ENCODE data around the gene TTLL9.

The TTLL9 gene

DNA sequence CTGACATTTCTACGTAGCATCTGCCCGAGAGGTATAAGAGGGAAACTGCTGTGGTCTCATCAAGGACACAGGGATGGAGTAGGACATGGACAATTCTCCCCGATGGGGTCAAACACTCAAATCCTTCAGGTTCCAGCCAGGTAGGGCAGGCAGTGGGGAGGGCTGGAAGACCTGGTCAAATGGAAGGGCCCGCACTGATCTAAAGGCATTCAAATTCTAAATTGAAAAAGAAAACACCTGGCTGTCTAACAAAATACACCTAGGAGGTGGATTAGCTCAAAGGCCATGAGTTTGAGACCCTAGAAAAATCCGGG is 8.3 kb upstream of the TTLL9 start:
- H3K27ac Mint-ChIP-seq: peak overlapping the region; percentile 41 to 82 (median 62)
- peak overlapping the region; percentile 84 to 89 (median 85) for H3K4me3 Mint-ChIP-seq
- H3K4me1 Mint-ChIP-seq: peaks cover 15% of the 10 kb centered on the region
- TF ChIP-seq, protein P1, sequence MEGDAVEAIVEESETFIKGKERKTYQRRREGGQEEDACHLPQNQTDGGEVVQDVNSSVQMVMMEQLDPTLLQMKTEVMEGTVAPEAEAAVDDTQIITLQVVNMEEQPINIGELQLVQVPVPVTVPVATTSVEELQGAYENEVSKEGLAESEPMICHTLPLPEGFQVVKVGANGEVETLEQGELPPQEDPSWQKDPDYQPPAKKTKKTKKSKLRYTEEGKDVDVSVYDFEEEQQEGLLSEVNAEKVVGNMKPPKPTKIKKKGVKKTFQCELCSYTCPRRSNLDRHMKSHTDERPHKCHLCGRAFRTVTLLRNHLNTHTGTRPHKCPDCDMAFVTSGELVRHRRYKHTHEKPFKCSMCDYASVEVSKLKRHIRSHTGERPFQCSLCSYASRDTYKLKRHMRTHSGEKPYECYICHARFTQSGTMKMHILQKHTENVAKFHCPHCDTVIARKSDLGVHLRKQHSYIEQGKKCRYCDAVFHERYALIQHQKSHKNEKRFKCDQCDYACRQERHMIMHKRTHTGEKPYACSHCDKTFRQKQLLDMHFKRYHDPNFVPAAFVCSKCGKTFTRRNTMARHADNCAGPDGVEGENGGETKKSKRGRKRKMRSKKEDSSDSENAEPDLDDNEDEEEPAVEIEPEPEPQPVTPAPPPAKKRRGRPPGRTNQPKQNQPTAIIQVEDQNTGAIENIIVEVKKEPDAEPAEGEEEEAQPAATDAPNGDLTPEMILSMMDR (IDR thresholded peaks at IDR 0.05; ENCODE audit: unreplicated experiment in 3 of 3): no peak
- peaks cover 9% of the 10 kb centered on the region for H3K27me3 Mint-ChIP-seq (ENCODE audit: low read depth)
- no peaks in the 10 kb centered on the region for H3K9me3 Mint-ChIP-seq
- peaks cover 2% of the 10 kb centered on the region for H3K36me3 Mint-ChIP-seq (ENCODE audit: low read depth)

GRCh38 chr20:31862506-31862905 is 7.9 kb upstream of the TTLL9 start:
- no peaks in the 10 kb centered on the region for H3K9me3 Mint-ChIP-seq
- H3K4me1 Mint-ChIP-seq: peaks cover 12% of the 10 kb centered on the region
- H3K27ac Mint-ChIP-seq: no peak overlapping the region
- H3K4me3 Mint-ChIP-seq: peak overlapping the region; percentile 52 to 85 (median 57)
- TF ChIP-seq, protein P1 (IDR thresholded peaks at IDR 0.05; ENCODE audit: unreplicated experiment in 3 of 3): no peak
- H3K36me3 Mint-ChIP-seq (ENCODE audit: low read depth): peaks cover 4% of the 10 kb centered on the region
- peaks cover 9% of the 10 kb centered on the region for H3K27me3 Mint-ChIP-seq (ENCODE audit: low read depth)

GRCh38 chr20:31863296-31864085 is 6.9 kb upstream of the TTLL9 start:
- TF ChIP-seq, protein P1 (IDR thresholded peaks at IDR 0.05; ENCODE audit: unreplicated experiment in 3 of 3): no peak
- no peak overlapping the region for H3K27ac Mint-ChIP-seq

GRCh38 chr20:31864521-31865400 is 5.7 kb upstream of the TTLL9 start:
- no peak overlapping the region for H3K27ac Mint-ChIP-seq

More at GRCh38 chr20:31863296-31864085, 6.9 kb upstream of the TTLL9 start:
- no peaks in the 10 kb centered on the region for H3K9me3 Mint-ChIP-seq
- peak overlapping the region; percentile 52 to 85 (median 57) for H3K4me3 Mint-ChIP-seq
- H3K36me3 Mint-ChIP-seq (ENCODE audit: low read depth): peaks cover 4% of the 10 kb centered on the region
- H3K4me1 Mint-ChIP-seq: peaks cover 9% of the 10 kb centered on the region
- peaks cover 9% of the 10 kb centered on the region for H3K27me3 Mint-ChIP-seq (ENCODE audit: low read depth)

GRCh38 chr20:31866221-31866620 is 4.2 kb upstream of the TTLL9 start:
- no peaks in the 10 kb centered on the region for H3K9me3 Mint-ChIP-seq
- peaks cover 12% of the 10 kb centered on the region for H3K4me1 Mint-ChIP-seq
- no peak overlapping the region for H3K27ac Mint-ChIP-seq
- peaks cover 9% of the 10 kb centered on the region for H3K27me3 Mint-ChIP-seq (ENCODE audit: low read depth)
- TF ChIP-seq, protein P1 (IDR thresholded peaks at IDR 0.05; ENCODE audit: unreplicated experiment in 3 of 3): no peak
- H3K36me3 Mint-ChIP-seq (ENCODE audit: low read depth): peaks cover 4% of the 10 kb centered on the region
- H3K4me3 Mint-ChIP-seq: peak overlapping the region in 1 of 3 experiments; percentile 30

More at GRCh38 chr20:31864521-31865400, 5.7 kb upstream of the TTLL9 start:
- no peaks in the 10 kb centered on the region for H3K9me3 Mint-ChIP-seq
- peaks cover 9% of the 10 kb centered on the region for H3K27me3 Mint-ChIP-seq (ENCODE audit: low read depth)
- peaks cover 11% of the 10 kb centered on the region for H3K4me1 Mint-ChIP-seq
- TF ChIP-seq, protein P1 (IDR thresholded peaks at IDR 0.05; ENCODE audit: unreplicated experiment in 3 of 3): no peak
- H3K36me3 Mint-ChIP-seq (ENCODE audit: low read depth): peaks cover 4% of the 10 kb centered on the region
- H3K4me3 Mint-ChIP-seq: no peak overlapping the region
